GM19468 (cell line): ENCODE results near the gene COPE.
A peak's percentile ranks its signal among the peaks of the same experiment; 100 is the strongest.
"Not testable (repeated sequence)": the region's sequence is repeated elsewhere in the genome, so short reads cannot be mapped to it uniquely, and the experiment has no call there.

ENCODE experiments used
- ATAC-seq: cut with Tn5 transposase; IDR thresholded peaks from one replicate; pipeline ENCODE4 v1.9.1; 2021; ENCODE audit warnings: mild to moderate bottlenecking, moderate library complexity, moderate number of reproducible peaks; ENCODE audit not compliant: unreplicated experiment; ENCODE audit errors: extremely low read depth

Gene COPE

DNA sequence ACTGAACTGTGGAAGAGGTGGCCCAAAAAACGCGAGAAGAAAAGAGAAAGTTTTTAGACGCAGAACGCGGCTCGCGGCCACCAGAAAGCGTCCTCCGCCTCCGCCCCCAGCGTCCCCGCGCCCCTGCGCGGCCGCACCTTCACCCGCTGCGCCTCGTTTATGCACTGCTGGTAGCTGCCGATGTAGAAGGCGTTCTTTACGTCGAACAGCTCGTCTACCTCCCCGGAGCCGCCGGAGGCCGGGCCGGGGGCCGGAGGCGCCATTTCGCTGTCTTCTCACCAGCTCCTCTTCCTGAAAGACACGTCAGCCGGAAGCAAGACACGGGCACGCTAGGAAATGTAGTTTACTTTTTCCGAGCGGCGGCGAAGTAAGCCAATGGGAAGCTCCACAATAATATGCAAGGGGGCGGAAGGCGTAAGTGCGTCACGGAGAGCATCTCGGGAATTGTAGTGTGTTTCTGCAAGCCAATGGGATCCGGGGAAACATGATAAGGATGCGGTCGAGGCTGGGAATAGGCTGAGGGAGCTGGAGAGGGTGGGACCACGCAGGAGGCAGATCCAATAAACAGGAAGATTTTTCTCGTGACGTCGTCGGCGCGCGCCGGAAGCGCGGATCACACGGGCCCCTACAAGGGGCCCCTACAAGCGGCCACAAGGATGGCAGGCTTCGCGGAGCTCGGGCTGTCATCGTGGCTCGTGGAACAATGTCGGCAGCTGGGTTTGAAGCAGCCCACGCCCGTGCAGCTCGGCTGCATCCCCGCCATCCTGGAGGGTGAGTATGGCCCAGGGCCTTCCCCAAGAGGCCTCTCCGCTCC lies at the start of gene COPE, which contains the start of gene DDX49:
TSS of gene COPE (minus strand) at position 302 of the 814 bp plus-strand sequence. CDS start at position 263, 39 bp downstream.
TSS of gene DDX49 (plus strand) at position 630 of the 814 bp plus-strand sequence. CDS start at position 657, 27 bp downstream.
- ATAC-seq = peak; percentile 86

- no peak for ATAC-seq
Observed at GRCh38 chr19:18967358-18968146, 48.4 kb upstream of the COPE start.

DNA sequence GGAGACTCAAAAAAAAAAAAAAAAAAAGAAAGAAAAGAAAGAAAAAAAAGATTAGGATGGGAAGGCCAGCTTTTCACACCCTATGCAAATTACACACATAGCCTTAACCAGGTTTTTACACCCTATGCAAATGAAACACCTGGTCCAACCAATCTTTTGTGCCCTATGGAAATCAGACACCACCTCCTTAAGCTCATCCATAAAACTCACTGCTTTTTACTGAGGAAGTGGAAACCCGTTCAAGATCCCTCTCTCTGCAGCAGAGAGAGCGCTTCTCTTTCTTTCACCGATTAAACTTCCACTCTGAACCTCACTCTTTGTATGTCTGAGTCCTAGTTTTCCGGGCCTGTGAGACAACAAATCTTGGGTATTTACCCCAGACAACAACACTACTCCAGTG lies 47.1 kb upstream of the COPE start:
- no peak for ATAC-seq

DNA sequence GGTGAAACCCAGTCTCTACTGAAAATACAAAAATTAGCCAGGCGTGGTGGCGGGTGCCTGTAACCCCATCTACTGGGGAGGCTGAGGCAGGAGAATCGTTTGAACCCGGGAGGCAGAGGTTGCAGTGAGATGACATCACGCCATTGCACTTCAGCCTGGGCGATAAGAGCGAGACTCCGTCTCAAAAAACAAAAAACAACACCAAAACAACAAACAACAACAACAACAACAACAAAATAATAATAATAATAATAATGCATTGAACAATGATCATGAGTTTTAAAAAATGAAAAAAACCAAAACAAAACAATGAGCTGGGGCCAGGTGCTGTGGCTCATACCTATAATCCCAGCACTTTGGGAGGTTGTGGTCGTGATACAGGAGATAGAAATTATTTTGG lies 44.9 kb upstream of the COPE start:
- no peak for ATAC-seq

DNA sequence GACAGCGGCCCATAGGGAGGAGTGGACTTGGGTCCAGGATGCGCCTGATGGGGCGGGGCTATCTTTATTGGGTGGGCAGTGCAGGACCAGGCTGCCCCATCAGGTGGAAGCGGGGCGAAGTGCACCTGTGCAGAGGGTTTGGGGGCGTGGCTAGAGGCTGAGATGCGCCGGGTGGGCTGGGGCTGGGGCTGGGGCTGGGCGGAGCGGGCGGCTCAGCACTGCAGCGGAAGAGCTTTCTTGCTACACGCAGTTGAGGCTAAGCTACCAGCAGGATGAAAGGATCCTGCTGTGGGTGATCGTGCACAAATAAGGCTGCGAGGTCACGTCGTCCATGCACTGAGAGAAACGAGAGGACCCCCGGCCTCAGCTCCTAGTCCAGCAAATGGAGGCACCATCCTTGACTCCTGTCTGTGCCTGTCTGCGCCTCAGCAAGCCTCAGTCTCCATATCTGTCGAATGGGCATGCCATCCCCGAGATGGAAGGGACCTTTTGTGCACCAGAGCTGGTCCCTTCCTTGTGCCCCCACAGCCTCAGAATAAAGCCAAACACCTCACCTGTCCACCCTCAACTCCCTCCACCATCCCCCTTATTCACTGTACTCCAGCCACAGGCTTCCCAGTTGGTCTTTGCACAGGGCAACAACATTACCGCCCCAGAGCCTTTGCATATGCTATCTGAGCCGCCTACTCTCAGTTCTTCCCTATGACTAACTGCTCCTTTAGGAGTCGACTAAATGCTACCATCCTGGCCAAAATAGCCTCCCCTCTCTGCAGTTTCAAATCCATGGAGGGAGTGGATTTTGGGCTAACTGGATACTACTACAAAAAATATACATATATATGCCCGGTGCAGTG lies 42.8 kb upstream of the COPE start:
- no peak for ATAC-seq

DNA sequence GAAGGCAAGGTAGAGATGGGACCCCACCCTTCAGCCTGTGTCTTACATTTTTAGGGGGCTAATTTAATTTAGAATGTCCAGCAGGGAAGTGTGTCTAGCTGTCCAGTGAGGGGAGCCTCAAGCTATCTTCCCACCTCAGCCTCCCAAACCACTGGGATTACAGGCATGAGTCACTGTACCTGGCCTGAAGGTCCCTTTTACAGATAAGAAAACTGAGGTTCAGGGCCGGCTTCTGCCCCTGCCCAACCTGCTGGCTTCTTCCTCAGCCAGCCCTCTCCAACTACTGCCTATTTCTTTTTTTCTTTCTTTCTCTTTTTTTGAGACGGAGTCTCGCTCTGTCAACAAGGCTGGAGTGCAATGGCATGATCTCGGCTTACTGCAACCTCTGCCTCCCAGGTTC lies 41.2 kb upstream of the COPE start:
- ATAC-seq = no peak

- ATAC-seq = no peak
Observed at GRCh38 chr19:18955042-18955441, 35.9 kb upstream of the COPE start.

GRCh38 chr19:18954094-18954493 lies 34.9 kb upstream of the COPE start:
- ATAC-seq = no peak

GRCh38 chr19:18952364-18953003 lies 33.3 kb upstream of the COPE start:
- not testable (repeated sequence) for ATAC-seq

DNA sequence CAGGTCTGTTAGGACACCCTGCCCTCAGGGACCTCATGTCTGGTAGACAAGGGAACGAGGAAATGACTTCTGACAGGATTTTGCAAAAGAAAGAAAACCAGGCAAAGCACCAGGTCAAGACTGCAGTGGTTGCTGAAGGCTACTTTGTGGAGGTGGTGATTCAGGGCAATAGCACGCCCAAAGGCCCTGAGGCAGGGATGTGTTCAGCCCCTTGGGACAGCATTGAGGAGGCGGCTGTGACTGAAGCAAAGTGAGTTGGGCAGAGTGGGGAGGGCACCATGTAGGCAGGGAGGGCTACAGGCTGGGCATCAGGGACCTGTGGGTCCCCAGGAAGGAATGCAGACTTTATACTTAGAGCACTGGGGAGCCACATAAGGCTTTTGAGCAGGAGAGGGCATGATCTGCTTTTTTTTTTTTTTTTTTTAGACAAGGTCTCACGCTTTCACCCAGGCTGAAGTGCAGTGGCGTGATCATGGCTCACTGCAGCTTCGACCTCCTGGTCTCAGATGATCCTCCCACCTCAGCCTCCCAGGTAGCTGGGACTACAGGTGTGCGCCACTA lies 32.6 kb upstream of the COPE start:
- ATAC-seq = no peak

DNA sequence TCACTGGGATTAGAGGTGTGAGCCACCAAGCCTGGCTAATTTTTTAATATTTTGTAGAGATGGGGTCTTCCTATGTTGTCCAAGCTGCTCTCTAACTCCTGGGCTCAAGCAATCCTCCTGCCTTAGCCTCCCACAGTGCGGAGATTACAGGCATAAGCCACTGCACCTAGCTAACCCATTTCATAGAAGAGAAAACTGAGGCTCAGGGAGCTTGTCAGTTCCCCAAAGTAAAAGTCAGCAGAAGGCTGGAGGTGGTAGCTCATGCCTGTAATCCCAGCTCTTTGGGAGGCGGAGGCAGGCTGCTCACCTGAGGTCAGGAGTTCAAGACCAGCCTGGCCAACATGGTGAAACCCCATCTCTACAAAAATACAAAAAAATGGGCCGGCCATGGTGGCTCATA lies 30.7 kb upstream of the COPE start:
- ATAC-seq = no peak

DNA sequence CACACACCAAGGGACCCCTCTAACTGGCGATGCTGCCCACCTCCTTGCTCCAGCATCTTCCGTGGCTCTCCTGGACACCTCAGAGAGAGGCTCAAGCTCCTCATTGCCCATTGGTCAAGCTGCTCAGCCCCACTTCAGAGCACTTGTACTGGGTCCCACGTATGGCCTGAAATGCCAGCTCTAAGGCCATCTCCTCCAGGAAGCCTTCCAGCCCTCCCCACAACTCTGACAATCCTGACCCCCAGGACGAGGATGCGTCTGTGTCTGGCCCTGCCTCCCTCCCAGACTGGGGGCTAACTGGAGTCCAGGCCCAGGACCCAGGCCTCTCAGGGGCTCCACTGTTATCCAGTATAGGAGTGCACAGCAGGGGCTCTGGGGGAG lies 29.8 kb upstream of the COPE start:
- ATAC-seq = no peak

DNA sequence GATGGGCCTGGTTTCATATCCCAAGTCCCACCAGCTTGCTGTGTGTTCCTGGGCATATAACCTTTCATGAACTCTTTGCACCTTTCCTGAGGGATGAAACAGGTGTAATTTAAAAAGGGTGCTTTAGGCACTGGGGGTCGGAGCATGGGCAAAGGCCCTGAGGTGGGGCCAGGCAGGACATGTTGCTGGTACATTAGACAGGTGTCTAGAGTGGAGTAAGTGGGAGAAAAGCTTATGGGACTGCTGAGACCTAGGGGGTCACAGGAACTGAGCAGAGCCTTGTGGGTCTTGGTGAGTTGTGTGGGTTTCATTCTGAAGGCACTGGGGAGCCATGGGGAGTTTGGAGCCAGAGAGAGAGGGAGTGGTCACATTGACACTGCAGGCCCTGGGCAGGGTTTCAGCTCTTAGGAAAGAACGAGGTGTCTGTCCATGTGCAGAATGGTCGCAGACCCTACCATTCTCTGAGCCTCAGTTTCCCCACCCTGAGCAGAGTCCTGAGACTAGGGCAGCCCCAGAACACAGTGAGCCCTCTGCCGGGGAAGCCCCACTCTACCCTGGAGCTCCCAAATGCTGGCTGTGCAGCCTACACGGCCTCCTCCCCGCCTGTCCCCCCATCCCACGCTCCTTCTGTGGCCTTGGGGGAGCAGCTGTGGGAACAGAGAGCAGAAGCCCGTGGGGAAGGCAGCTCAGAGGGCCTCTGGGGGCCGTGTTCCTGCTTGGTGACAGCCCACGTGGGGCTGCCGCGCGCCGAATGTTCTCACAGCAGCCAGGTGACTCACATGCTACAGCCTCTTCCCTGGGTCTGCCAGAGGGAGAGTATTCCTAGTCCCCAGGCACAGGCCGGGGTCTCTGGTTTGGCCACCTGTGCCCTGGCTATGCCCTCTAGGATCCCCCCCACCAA lies 29.1 kb upstream of the COPE start:
- no peak for ATAC-seq

DNA sequence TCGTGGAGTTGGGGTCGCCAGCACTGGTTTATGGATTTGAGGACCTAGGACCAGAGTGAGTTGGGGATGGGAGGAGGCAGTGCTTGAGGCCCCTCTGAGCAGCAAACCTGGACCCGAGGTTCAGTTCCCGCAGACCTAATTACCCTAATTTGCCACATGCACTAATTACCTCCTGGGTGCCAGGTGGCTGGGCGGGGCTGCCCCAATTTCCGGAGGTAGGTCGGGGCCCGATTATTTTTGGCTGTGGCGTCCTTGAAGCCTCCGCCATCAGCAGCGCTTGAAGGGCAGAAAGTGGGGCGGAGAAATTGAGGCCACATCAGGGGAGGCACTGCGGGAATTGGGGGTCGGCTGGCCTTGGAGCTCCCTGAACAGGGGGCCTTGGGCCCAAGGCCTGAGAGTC lies 27.7 kb upstream of the COPE start:
- no peak for ATAC-seq

DNA sequence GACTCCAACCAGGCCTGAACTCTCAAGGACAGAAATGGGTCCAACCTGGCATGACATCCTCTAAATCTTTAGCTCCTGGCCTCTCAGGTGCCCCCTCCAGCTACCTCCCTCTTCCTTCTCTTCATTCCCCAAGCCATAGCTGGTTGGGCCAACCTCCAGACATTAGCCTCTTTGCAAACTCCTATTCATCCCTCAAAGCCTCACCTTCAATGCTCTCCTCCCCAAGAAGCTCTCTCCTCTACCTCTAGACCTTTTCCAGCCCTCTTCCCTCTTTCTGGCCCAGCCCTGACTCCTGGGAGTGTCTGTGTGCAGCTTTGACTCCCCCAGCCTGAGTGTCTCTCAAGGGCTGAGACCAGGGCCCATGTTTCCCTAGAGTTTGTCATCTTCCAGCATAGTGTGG lies 27.1 kb upstream of the COPE start:
- ATAC-seq = no peak

GRCh38 chr19:18945297-18945696 lies 26.1 kb upstream of the COPE start:
- no peak for ATAC-seq

GRCh38 chr19:18943465-18943864 lies 24.3 kb upstream of the COPE start:
- no peak for ATAC-seq

- no peak for ATAC-seq
Observed at GRCh38 chr19:18942692-18943091, 23.5 kb upstream of the COPE start.
